MCF 10A (cell line): ENCODE results near the gene ABLIM1. TPM values are rescaled to one million over a fixed set of nuclear protein-coding genes. Genes with fewer than 3 reads are reported as not detected.

Experiments used
- BruUV-seq: library from RNA; stranded (reverse); fragments of 400-500 nt; replicated peaks from 2 replicates; lab custom pipeline; 2021; lab: Mats Ljungman, UMichigan
- CTCF ChIA-PET: fragments of 300-600 bp; sonication (Branson Sonifier 250); formaldehyde crosslinking; extraction: SDS; loops from one replicate; lab custom pipeline; 2021; ENCODE audit warnings: antibody characterized with exemption, inconsistent platforms; lab: Yijun Ruan, JAX
- POLR2A ChIA-PET: fragments of 300-600, 350-650 bp; sonication (Branson Sonifier 250); formaldehyde crosslinking; extraction: SDS; loops from one replicate; lab custom pipeline; 2020; ENCODE audit warnings: antibody characterized with exemption, inconsistent platforms; lab: Yijun Ruan, JAX
- DNase-seq: peaks from one replicate; pipeline ENCODE4 v3.0.0-alpha.2; 2018; ENCODE audit not compliant: unreplicated experiment
- H3K27ac Mint-ChIP-seq: one replicate; pipeline ENCODE4 v1.8.0; 2022; ENCODE audit warnings: mild to moderate bottlenecking, low read depth, mixed read lengths; ENCODE audit not compliant: unreplicated experiment
- H3K27me3 Mint-ChIP-seq: one replicate; pipeline ENCODE4 v1.8.0; 2022; ENCODE audit warnings: mixed read lengths; ENCODE audit not compliant: insufficient read depth, unreplicated experiment
- H3K36me3 Mint-ChIP-seq: one replicate; pipeline ENCODE4 v1.8.0; 2022; ENCODE audit warnings: mild to moderate bottlenecking, moderate library complexity, mixed read lengths; ENCODE audit not compliant: insufficient read depth, unreplicated experiment
- H3K4me1 Mint-ChIP-seq: one replicate; pipeline ENCODE4 v1.8.0; 2022; ENCODE audit warnings: mixed read lengths; ENCODE audit not compliant: insufficient read depth, unreplicated experiment
- H3K4me3 Mint-ChIP-seq: one replicate; pipeline ENCODE4 v1.8.0; 2022; ENCODE audit warnings: mild to moderate bottlenecking, moderate library complexity, mixed read lengths; ENCODE audit not compliant: unreplicated experiment
- H3K9me3 Mint-ChIP-seq: one replicate; pipeline ENCODE4 v1.8.0; 2022; ENCODE audit warnings: mixed read lengths; ENCODE audit not compliant: unreplicated experiment
- intact Hi-C: fragments of 100-400 bp; cut with micrococcal nuclease; formaldehyde crosslinking; loops from 2 replicates; pipeline ENCODE4 v1.14.1; 2022
- total RNA-seq: library from RNA; stranded (reverse); gene quantifications from 2 replicates; pipeline ENCODE4 v1.2.3, GENCODE V29; 2022
- TF ChIP-seq, protein P1 (sequence below): fragments of 200-600 bp; IDR thresholded peaks from one replicate; pipeline ENCODE4 v1.8.0; 2022; ENCODE audit warnings: antibody characterized with exemption, mild to moderate bottlenecking; ENCODE audit not compliant: unreplicated experiment

The ABLIM1 gene
- total RNA-seq, 1 experiment from 2014 or later = 94.5 TPM

DNA sequence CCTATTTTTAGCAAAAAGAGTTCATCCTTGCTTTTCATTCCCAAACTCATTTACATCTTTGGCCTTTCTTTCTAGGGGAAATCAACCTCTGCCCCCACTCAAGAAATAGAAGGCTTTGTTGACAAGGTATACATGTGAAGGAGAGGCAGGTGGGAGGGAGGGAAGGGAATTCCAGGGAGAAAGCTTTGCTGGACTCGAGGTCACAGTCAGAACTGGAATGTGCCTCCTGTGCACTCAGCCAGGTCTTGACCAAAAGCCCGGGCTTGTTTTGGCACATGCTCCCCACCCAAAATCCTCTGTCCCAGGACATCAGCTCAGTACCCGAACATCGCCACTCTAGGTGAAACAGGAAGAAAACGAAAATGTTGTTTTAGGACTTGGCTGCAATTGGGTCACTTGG is 61.3 kb downstream of the ABLIM1 start:
- BruUV-seq = no TSS peak
- peaks cover 6% of the 10 kb centered on the region for H3K36me3 Mint-ChIP-seq

GRCh38 chr10:114593816-114594468 is 64.1 kb downstream of the ABLIM1 start:
- intact Hi-C loops = no loop called here
- H3K4me3 Mint-ChIP-seq = no peak overlapping the region
- no peaks in the 10 kb centered on the region for H3K4me1 Mint-ChIP-seq
- H3K9me3 Mint-ChIP-seq = peaks cover 8% of the 10 kb centered on the region
- TF ChIP-seq, protein P1, sequence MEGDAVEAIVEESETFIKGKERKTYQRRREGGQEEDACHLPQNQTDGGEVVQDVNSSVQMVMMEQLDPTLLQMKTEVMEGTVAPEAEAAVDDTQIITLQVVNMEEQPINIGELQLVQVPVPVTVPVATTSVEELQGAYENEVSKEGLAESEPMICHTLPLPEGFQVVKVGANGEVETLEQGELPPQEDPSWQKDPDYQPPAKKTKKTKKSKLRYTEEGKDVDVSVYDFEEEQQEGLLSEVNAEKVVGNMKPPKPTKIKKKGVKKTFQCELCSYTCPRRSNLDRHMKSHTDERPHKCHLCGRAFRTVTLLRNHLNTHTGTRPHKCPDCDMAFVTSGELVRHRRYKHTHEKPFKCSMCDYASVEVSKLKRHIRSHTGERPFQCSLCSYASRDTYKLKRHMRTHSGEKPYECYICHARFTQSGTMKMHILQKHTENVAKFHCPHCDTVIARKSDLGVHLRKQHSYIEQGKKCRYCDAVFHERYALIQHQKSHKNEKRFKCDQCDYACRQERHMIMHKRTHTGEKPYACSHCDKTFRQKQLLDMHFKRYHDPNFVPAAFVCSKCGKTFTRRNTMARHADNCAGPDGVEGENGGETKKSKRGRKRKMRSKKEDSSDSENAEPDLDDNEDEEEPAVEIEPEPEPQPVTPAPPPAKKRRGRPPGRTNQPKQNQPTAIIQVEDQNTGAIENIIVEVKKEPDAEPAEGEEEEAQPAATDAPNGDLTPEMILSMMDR = no peak
- H3K27me3 Mint-ChIP-seq = no peaks in the 10 kb centered on the region
- BruUV-seq = no TSS peak
- ChIA-PET POLR2A (interaction anchor here (1.5 kb wide), 1 partner anchor 12 kb away, joined by 3 read pairs; no protein-coding TSS in a partner anchor), CTCF (interaction anchor here (0.9 kb wide), 1 partner anchor 12 kb away, joined by 3 read pairs; no protein-coding TSS in a partner anchor)
- no peaks in the 10 kb centered on the region for H3K36me3 Mint-ChIP-seq
- no peak overlapping the region for H3K27ac Mint-ChIP-seq
- no peak for DNase-seq

More for the DNA sequence above, 61.3 kb downstream of the ABLIM1 start:
- intact Hi-C loops = no loop called here
- Mint-ChIP-seq H3K27ac (no peak overlapping the region), H3K4me1 (no peaks in the 10 kb centered on the region), H3K4me3 (no peak overlapping the region), H3K9me3 (peaks cover 8% of the 10 kb centered on the region), H3K27me3 (no peaks in the 10 kb centered on the region)
- ChIA-PET CTCF (interaction anchor here (1.4 kb wide), 1 partner anchor 9 kb away, joined by 3 read pairs; no protein-coding TSS in a partner anchor), POLR2A (interaction anchor here (0.8 kb wide), 2 partner anchors 11 to 21 kb away, joined by 3 read pairs; no protein-coding TSS in a partner anchor)
- TF ChIP-seq, protein P1 = no peak
- DNase-seq = no peak

DNA sequence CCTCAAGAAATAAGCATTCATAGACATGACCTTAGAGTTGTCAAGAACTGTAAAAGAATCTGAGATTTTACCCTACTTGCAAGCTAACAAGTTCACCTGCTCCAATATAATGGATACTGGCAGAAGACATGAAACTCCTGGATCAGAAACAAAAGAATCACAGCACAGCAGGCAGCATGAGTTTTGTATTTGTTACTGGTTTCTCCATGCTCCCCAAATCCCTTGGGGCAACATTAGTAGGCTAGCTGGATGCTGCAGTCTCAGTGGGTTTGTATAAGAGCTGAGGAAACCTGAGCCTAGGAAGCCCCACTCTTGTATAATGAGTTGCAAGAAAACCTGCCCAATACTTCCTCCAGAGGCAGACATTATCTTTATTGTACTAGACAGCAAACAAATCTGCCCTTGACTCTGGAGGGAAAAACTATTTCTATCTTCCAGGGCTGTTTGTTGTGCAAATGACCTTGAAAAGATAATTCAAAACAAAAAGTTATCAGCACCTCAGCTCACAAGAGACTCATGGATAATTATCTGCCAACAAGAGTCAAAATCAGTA is 64.8 kb downstream of the ABLIM1 start:
- H3K9me3 Mint-ChIP-seq = peaks cover 8% of the 10 kb centered on the region
- H3K4me1 Mint-ChIP-seq = no peaks in the 10 kb centered on the region
- H3K36me3 Mint-ChIP-seq = no peaks in the 10 kb centered on the region
- ChIA-PET CTCF (interaction anchor here (0.6 kb wide), 1 partner anchor 44 kb away, joined by 3 read pairs; no protein-coding TSS in a partner anchor), POLR2A (interaction anchor here (1.5 kb wide), 1 partner anchor 12 kb away, joined by 3 read pairs; no protein-coding TSS in a partner anchor)
- intact Hi-C loops = no loop called here
- no peak for DNase-seq
- TF ChIP-seq, protein P1 = no peak
- H3K4me3 Mint-ChIP-seq = no peak overlapping the region
- no peaks in the 10 kb centered on the region for H3K27me3 Mint-ChIP-seq
- no TSS peak for BruUV-seq
- no peak overlapping the region for H3K27ac Mint-ChIP-seq

DNA sequence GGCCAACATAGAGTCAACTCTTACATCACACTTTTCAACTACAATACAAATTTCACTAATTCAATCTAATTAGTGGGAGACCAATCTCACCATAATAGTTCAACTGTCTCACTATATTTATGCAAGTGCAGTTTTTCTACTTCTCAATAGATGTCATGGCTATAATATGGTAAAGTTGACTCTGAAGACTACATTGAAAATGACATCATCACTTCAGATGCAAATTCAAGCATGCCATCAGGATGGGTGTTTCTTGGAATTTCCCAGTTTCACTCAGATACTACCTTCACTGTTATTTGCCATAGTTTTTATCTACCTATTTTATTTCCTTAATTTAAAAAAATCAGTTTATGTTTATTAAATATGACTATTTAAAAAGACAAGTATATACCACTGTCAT is 67.1 kb downstream of the ABLIM1 start:
- TF ChIP-seq, protein P1 = no peak
- intact Hi-C loops = no loop called here
- Mint-ChIP-seq H3K36me3 (no peaks in the 10 kb centered on the region), H3K27ac (no peak overlapping the region), H3K4me1 (no peaks in the 10 kb centered on the region), H3K9me3 (peaks cover 8% of the 10 kb centered on the region), H3K27me3 (no peaks in the 10 kb centered on the region), H3K4me3 (no peak overlapping the region)
- ChIA-PET POLR2A (no interaction called here), CTCF (interaction anchor here (0.7 kb wide), 1 partner anchor 13 kb away, joined by 3 read pairs; no protein-coding TSS in a partner anchor)
- no peak for DNase-seq
- no TSS peak for BruUV-seq
